ENCODE measurements around the gene HOMER3. TPM values are rescaled to one million over a fixed set of nuclear protein-coding genes. Genes with fewer than 3 reads are reported as not detected.

The HOMER3 gene
- total RNA-seq, 1 donor from 2014 or later, result 106 TPM

GRCh38 chr19:18929311-18929710 is 11.7 kb downstream of the HOMER3 start:
- H3K4me3 ChIP-seq (ENCODE audit: low read depth, low read length), result no peak overlapping the region
- TF ChIP-seq CTCF (conservative IDR thresholded peaks at IDR 0.05; ENCODE audit: low read depth, low read length), result no peak
- DNase-seq (ENCODE audit: low read depth), result no peak

GRCh38 chr19:18928018-18928805 is 12.8 kb downstream of the HOMER3 start:
- no peak overlapping the region for H3K4me3 ChIP-seq (ENCODE audit: low read depth, low read length)
- DNase-seq (ENCODE audit: low read depth), result no peak
- TF ChIP-seq CTCF (conservative IDR thresholded peaks at IDR 0.05; ENCODE audit: low read depth, low read length), result no peak

- H3K4me3 ChIP-seq (ENCODE audit: low read depth, low read length), result no peak overlapping the region
- no peak for DNase-seq (ENCODE audit: low read depth)
- TF ChIP-seq CTCF (conservative IDR thresholded peaks at IDR 0.05; ENCODE audit: low read depth, low read length), result no peak
These were observed 16.3 kb downstream of the HOMER3 start for GRCh38 chr19:18924684-18925213.

- DNase-seq (ENCODE audit: low read depth), result no peak
- no peak overlapping the region for H3K4me3 ChIP-seq (ENCODE audit: low read depth, low read length)
- TF ChIP-seq CTCF (conservative IDR thresholded peaks at IDR 0.05; ENCODE audit: low read depth, low read length), result no peak
These were observed 18.6 kb downstream of the HOMER3 start for GRCh38 chr19:18922228-18922985.

GRCh38 chr19:18921593-18921992 is 19.4 kb downstream of the HOMER3 start:
- no peak for TF ChIP-seq CTCF (conservative IDR thresholded peaks at IDR 0.05; ENCODE audit: low read depth, low read length)
- no peak overlapping the region for H3K4me3 ChIP-seq (ENCODE audit: low read depth, low read length)
- no peak for DNase-seq (ENCODE audit: low read depth)

GRCh38 chr19:18920400-18920799 is 20.6 kb downstream of the HOMER3 start:
- peak overlapping the region; percentile 86 for H3K4me3 ChIP-seq (ENCODE audit: low read depth, low read length)
- TF ChIP-seq CTCF (conservative IDR thresholded peaks at IDR 0.05; ENCODE audit: low read depth, low read length), result no peak
- no peak for DNase-seq (ENCODE audit: low read depth)
